Astrocyte (in vitro differentiated cells and primary cell): Measurements from ENCODE around the gene LRTM2. TPM values are rescaled to one million over a fixed set of nuclear protein-coding genes. Genes with fewer than 3 reads are reported as not detected.

Experiments used
- DNase-seq: peaks from one replicate; pipeline ENCODE4 v3.0.0-alpha.2; 2010; ENCODE audit warnings: low read depth
- FAIRE-seq: peaks from 2 replicates; lab custom pipeline; 2011; peaks lifted over from hg19 to GRCh38; lab: Jason Lieb, UNC
- H2AFZ ChIP-seq: 2 replicates; pipeline ENCODE4 v1.6.0; 2012; ENCODE audit warnings: low read depth, low read length, inconsistent platforms
- H3K27ac ChIP-seq: 2 replicates; pipeline ENCODE4 v1.5.1; 2011; ENCODE audit warnings: low read depth, low read length, inconsistent platforms
- H3K27me3 ChIP-seq: 2 replicates; pipeline ENCODE4 v1.6.0; 2011; ENCODE audit warnings: low read length, inconsistent platforms; ENCODE audit not compliant: insufficient read depth
- H3K36me3 ChIP-seq: 2 replicates; pipeline ENCODE4 v1.5.1; 2011; ENCODE audit warnings: low read length, inconsistent platforms; ENCODE audit not compliant: insufficient read depth
- H3K4me1 ChIP-seq: 2 replicates; pipeline ENCODE4 v1.5.1; 2011; ENCODE audit warnings: low read length, inconsistent platforms; ENCODE audit not compliant: insufficient read depth
- H3K4me2 ChIP-seq: 2 replicates; pipeline ENCODE4 v1.6.0; 2012; ENCODE audit warnings: low read length, inconsistent platforms
- H3K4me3 ChIP-seq: 2 replicates; pipeline ENCODE4 v1.5.1; 2011; ENCODE audit warnings: low read depth, mild to moderate bottlenecking, low read length, inconsistent platforms; ENCODE audit not compliant: insufficient read depth
- H3K79me2 ChIP-seq: 2 replicates; pipeline ENCODE4 v1.6.0; 2012; ENCODE audit warnings: mild to moderate bottlenecking, low read length, inconsistent platforms; ENCODE audit not compliant: insufficient read depth
- H3K9ac ChIP-seq: 2 replicates; pipeline ENCODE4 v1.6.0; 2012; ENCODE audit warnings: mild to moderate bottlenecking, low read length, inconsistent platforms
- H3K9me3 ChIP-seq: 2 replicates; pipeline ENCODE4 v1.5.1; 2012; ENCODE audit warnings: low read depth, mild to moderate bottlenecking, low read length, inconsistent platforms; ENCODE audit not compliant: insufficient read depth
- H4K20me1 ChIP-seq: 2 replicates; pipeline ENCODE4 v1.6.0; 2012; ENCODE audit warnings: low read length, inconsistent platforms; ENCODE audit not compliant: insufficient read depth
- H3K27ac Mint-ChIP-seq: one replicate; pipeline ENCODE4 v1.8.0; 2021; ENCODE audit warnings: mild to moderate bottlenecking, mixed read lengths; ENCODE audit not compliant: unreplicated experiment
- H3K27me3 Mint-ChIP-seq: one replicate; pipeline ENCODE4 v1.8.0; 2021; ENCODE audit warnings: low read depth, mixed read lengths; ENCODE audit not compliant: unreplicated experiment
- H3K36me3 Mint-ChIP-seq: one replicate; pipeline ENCODE4 v1.8.0; 2021; ENCODE audit warnings: low read depth, mixed read lengths; ENCODE audit not compliant: unreplicated experiment
- H3K4me1 Mint-ChIP-seq: one replicate; pipeline ENCODE4 v1.8.0; 2021; ENCODE audit warnings: low read depth, mixed read lengths; ENCODE audit not compliant: unreplicated experiment
- H3K4me3 Mint-ChIP-seq: one replicate; pipeline ENCODE4 v1.8.0; 2021; ENCODE audit warnings: mild to moderate bottlenecking, moderate library complexity, mixed read lengths; ENCODE audit not compliant: unreplicated experiment
- H3K9me3 Mint-ChIP-seq: one replicate; pipeline ENCODE4 v1.8.0; 2021; ENCODE audit warnings: mild to moderate bottlenecking, mixed read lengths; ENCODE audit not compliant: unreplicated experiment
- EZH2 ChIP-seq: IDR thresholded peaks from 2 replicates; pipeline ENCODE4 v1.6.1; 2012; ENCODE audit warnings: mild to moderate bottlenecking, low read length, inconsistent platforms; ENCODE audit not compliant: insufficient read depth
- total RNA-seq: library from RNA; stranded (reverse); gene quantifications from 2 replicates; pipeline ENCODE4 v1.2.1, GENCODE V29; 2021
- TF ChIP-seq, protein P1 (sequence below): IDR thresholded peaks from 2 replicates; pipeline ENCODE4 v1.5.1; 2011; ENCODE audit warnings: low read depth, mild to moderate bottlenecking, inconsistent platforms, low read length, moderate library complexity; ENCODE audit not compliant: insufficient read depth

LRTM2 gene
- total RNA-seq, 1 donor from 2014 or later, result not detected

DNA sequence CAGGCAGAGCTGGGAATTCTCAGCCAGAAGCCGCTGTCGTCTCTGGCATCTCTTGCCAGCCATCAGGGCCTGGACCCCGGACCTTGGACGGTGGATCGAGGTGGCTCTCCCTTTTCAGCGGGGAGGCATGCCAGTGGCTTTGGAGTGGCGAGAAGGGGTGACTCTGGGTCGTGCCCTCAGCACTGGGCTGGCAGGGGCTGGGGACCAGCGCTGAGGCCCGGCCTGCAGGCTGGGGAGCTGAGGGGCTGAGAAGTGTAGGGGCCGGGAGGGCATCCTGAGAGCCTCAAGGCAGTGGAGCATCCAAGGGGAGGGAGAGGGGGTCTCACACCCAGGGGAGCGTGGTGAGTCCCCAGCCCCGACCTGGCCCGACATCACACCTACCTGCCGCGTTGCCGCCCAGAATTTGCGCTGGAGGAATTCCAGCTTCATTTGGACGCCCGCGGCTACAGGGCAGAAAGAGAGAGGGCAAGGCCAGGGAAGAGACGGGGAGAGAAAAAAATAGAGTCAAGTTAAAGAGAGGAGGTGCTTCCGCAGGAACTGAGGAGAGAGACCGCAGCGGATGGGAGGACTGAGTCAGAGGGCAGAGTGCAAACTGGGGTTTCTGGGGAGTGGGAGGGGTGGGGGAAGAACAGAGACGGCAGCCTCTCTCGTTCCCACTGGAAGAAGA, 9.0 kb upstream of the LRTM2 start:
- Histone ChIP-seq H3K4me1 (peaks cover 24% of the 10 kb centered on the region), H3K4me3 (no peak overlapping the region), H3K79me2 (no peaks in the 10 kb centered on the region), H3K4me2 (peak overlapping the region; percentile 63), H4K20me1 (no peaks in the 10 kb centered on the region), H3K9me3 (no peaks in the 10 kb centered on the region), H3K9ac (no peak overlapping the region), H3K27me3 (peaks cover 17% of the 10 kb centered on the region), H3K36me3 (no peaks in the 10 kb centered on the region), H2AFZ (no peak overlapping the region), H3K27ac (no peak overlapping the region)
- Mint-ChIP-seq H3K27ac (no peak overlapping the region), H3K9me3 (peaks cover 2% of the 10 kb centered on the region), H3K27me3 (peaks cover 15% of the 10 kb centered on the region), H3K36me3 (no peaks in the 10 kb centered on the region), H3K4me3 (no peak overlapping the region), H3K4me1 (peaks cover 18% of the 10 kb centered on the region)
- FAIRE-seq (no peak), DNase-seq (peak; percentile 69)
- TF ChIP-seq EZH2, result no peak
- TF ChIP-seq, protein P1, sequence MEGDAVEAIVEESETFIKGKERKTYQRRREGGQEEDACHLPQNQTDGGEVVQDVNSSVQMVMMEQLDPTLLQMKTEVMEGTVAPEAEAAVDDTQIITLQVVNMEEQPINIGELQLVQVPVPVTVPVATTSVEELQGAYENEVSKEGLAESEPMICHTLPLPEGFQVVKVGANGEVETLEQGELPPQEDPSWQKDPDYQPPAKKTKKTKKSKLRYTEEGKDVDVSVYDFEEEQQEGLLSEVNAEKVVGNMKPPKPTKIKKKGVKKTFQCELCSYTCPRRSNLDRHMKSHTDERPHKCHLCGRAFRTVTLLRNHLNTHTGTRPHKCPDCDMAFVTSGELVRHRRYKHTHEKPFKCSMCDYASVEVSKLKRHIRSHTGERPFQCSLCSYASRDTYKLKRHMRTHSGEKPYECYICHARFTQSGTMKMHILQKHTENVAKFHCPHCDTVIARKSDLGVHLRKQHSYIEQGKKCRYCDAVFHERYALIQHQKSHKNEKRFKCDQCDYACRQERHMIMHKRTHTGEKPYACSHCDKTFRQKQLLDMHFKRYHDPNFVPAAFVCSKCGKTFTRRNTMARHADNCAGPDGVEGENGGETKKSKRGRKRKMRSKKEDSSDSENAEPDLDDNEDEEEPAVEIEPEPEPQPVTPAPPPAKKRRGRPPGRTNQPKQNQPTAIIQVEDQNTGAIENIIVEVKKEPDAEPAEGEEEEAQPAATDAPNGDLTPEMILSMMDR, result no peak

DNA sequence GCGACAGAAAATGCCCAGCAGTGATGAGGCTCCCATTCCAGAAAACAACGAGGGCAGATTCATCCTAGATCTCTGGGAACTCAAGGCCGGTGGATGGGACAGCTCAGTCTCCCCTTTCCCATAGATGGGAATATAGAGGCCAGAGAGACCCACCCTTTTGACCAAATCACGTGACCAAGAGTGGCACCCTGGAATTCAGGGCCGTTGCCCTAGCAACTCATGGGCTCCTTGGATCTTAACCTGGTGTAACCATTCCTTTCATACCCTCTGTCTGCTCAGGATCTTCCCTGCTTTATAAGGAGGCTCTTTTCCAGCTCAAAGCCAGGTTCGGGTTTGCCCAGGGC, 8.4 kb upstream of the LRTM2 start:
- H3K27ac ChIP-seq, result no peak overlapping the region
- peak overlapping the region; percentile 63 for H3K4me2 ChIP-seq
- H3K27me3 Mint-ChIP-seq, result peaks cover 18% of the 10 kb centered on the region
- no peak overlapping the region for H2AFZ ChIP-seq
- no peak for TF ChIP-seq EZH2
- TF ChIP-seq, protein P1, result no peak
- H3K27ac Mint-ChIP-seq, result no peak overlapping the region
- H3K4me1 ChIP-seq, result peaks cover 24% of the 10 kb centered on the region
- DNase-seq, result no peak
- no peaks in the 10 kb centered on the region for H3K9me3 ChIP-seq
- no peaks in the 10 kb centered on the region for H3K36me3 ChIP-seq
- peaks cover 7% of the 10 kb centered on the region for H3K9me3 Mint-ChIP-seq
- no peak overlapping the region for H3K9ac ChIP-seq
- no peak overlapping the region for H3K4me3 ChIP-seq
- H3K36me3 Mint-ChIP-seq, result no peaks in the 10 kb centered on the region
- H3K27me3 ChIP-seq, result peaks cover 22% of the 10 kb centered on the region
- FAIRE-seq, result no peak
- H3K4me3 Mint-ChIP-seq, result no peak overlapping the region
- H3K79me2 ChIP-seq, result no peaks in the 10 kb centered on the region
- H4K20me1 ChIP-seq, result no peaks in the 10 kb centered on the region
- peaks cover 20% of the 10 kb centered on the region for H3K4me1 Mint-ChIP-seq

DNA sequence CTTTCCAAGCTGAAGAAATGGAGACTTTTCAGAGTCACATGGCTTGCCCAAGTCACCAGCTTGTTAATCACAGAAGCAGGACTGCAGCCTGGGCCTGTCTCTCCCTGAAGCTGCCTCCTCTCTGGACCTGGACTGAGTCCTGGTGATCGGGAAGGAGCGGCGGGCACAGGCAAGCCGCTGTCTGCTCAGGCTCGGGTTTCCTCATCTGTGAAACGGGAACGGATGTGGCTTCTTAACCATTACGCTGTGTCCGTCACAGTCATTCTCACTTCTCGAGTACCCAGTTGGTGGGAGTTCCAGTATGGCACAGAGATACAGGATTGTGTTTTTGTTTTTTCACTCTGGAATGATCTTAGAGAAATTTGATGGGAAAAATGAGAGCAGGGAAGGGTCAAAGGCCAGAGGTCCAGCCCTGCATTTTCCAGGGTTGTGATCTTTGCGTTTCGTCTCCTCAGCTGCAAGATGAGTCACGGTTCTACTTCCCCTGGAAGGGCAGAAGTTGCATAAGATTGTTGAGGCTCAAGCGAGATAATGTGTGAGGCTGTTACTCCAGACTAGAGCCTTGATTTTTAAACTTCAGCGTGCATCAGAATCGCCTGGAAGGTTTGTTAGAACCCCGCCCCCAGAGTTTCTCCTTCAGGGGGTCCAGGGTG, 7.6 kb upstream of the LRTM2 start:
- H4K20me1 ChIP-seq, result no peaks in the 10 kb centered on the region
- no peak for FAIRE-seq
- no peaks in the 10 kb centered on the region for H3K79me2 ChIP-seq
- H3K9me3 Mint-ChIP-seq, result peaks cover 8% of the 10 kb centered on the region
- H3K27ac Mint-ChIP-seq, result peak overlapping the region; percentile 77
- no peak overlapping the region for H3K9ac ChIP-seq
- H3K36me3 Mint-ChIP-seq, result no peaks in the 10 kb centered on the region
- H3K27ac ChIP-seq, result no peak overlapping the region
- H3K27me3 ChIP-seq, result peaks cover 22% of the 10 kb centered on the region
- H3K4me1 Mint-ChIP-seq, result peaks cover 20% of the 10 kb centered on the region
- peaks cover 21% of the 10 kb centered on the region for H3K27me3 Mint-ChIP-seq
- TF ChIP-seq EZH2, result no peak
- TF ChIP-seq, protein P1, result no peak
- H3K9me3 ChIP-seq, result no peaks in the 10 kb centered on the region
- no peak overlapping the region for H3K4me2 ChIP-seq
- H3K4me3 Mint-ChIP-seq, result no peak overlapping the region
- DNase-seq, result peak; percentile 29
- no peak overlapping the region for H3K4me3 ChIP-seq
- peaks cover 24% of the 10 kb centered on the region for H3K4me1 ChIP-seq
- no peak overlapping the region for H2AFZ ChIP-seq
- no peaks in the 10 kb centered on the region for H3K36me3 ChIP-seq
